ENCODE results near the gene CCR1.
"Not testable (repeated sequence)": the region's sequence is repeated elsewhere in the genome, so short reads cannot be mapped to it uniquely, and the experiment has no call there.

Gene CCR1

DNA sequence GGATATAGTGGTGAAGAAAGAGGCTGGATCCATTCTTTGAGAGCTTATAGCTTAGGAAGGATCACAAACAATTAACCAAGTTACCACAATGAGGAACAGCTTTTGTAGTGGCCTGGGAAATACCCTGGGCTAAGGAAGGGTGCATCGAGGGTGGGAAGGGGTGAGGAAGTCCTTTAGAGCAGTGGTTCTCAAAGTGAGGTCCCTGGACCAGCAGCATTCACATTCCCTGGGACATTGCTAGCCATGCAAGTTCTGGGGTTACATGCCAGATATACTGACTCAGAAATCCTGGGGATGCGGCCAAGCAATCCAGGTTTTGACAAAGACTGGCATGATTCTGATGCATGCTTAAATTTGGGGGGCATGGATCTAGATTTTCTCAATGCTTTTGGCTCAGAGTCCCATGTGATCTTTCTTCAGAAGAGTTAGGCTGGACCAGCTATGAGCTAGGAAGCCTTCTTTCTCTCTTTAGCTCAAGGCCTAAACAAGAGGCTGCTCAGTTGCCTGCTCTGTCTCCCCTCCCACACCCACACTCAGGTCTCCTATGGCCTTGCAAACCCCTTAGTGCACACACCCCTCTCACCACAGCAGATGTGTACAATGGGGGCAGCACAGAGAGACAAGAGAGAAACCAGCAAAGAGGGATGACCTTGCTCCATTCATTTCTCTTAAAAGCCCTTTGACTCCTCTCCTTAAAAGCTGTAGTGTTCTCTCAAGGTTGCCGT is 1.8 kb upstream of the CCR1 start:
- DNase-seq, result no peak

GRCh38 chr3:46209053-46209452 is 940 bp upstream of the CCR1 start:
- DNase-seq, result no peak

DNA sequence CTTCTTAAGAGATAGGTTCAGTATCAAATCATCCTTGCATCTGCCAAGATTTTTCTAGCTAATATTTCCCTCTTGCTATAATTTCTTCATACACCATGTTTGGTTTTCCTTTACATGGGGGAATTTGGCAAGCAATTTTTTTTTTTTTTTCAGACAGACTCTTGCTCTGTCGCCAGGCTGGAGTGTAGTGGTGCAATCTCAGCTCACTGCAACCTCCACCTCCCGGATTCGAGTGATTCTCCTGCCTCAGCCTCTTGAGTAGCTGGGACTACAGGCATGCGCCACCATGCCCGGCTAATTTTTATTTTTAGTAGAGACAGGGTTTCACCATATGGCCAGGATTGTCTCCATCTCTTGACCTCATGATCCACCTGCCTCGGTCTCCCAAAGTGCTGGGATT is 599 bp downstream of the CCR1 start:
- DNase-seq, result not testable (repeated sequence)

- DNase-seq, result no peak
Observed at GRCh38 chr3:46206282-46207015, 1.7 kb downstream of the CCR1 start.

DNA sequence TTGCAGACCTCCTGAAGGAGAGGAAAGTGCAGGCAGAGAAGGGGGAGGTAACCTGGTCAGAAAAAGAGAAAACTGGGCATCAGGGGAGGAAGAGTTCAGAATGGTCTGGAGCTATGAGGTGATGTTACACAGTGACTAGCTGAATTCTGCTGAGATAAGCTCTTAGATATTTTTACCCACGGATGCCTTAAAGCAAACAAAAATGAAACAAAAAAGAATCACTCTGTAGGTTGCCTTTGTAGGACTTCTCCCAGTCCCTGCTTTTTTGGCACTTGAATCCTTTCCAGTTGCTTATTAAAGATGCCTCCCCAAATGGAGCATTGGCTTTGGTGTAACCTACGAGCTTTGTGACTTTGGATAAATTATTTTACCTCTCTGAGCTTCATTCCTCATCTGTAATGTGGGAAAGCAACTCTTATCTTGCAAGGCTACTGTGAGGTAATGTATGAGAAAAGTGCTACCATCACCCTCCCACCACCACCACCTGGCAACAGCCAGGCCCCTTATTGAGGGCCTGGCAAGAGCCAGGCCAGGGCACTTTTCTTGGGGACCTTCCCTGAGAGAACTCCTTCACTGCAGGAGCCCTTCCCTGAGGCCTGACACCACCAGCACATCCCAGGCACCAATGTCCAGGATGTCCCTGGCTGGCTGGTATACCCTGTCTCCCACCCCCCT is 2.7 kb downstream of the CCR1 start:
- DNase-seq, result no peak

GRCh38 chr3:46203681-46204080 is 4.4 kb downstream of the CCR1 start:
- no peak for DNase-seq

DNA sequence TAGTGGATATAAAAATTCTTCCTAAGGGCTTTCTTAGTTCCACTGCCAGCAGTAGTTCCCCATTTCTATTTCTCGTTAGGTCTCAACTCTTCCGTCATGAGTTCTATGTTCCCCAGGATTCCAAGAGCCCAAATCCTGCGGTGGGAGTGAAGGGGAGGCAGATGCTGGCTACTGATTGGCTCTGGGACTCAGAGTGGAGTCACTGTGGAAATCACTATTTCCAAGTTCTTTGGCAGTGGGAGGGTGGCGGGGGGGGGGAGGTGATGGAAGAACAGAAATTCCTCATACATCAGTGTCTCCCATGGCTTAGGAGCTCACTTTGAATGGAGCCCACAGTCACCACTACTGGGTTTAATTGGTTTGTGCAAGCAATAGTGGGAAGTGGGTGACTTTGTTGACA is 5.6 kb downstream of the CCR1 start:
- DNase-seq, result no peak

- DNase-seq, result no peak
Observed at GRCh38 chr3:46200790-46201189, 7.3 kb downstream of the CCR1 start.

DNA sequence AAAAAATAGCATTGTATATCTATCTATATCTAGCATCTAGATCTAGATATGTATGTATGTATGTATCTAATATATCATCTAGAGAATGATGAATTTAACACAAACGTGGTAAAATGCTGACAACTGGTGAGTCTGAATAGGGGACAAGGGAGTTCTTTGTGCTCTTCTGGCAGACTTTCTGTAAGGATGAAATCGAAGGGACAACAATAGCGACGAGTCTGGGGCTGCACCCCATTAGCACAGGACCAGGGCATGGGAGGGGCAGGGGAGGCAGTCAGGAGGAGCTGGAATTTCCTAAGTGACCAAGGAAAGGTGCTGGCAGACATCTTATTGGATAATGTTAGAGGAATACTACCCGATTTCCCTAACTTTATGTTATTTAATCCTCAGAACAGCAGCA is 7.9 kb downstream of the CCR1 start:
- DNase-seq, result no peak

- DNase-seq, result no peak
Observed at GRCh38 chr3:46196261-46196957, 11.7 kb downstream of the CCR1 start.

GRCh38 chr3:46194868-46195553 is 13.1 kb downstream of the CCR1 start:
- no peak for DNase-seq

GRCh38 chr3:46193436-46193835 is 14.7 kb downstream of the CCR1 start:
- DNase-seq, result no peak

- no peak for DNase-seq
Observed at GRCh38 chr3:46192939-46193338, 15.2 kb downstream of the CCR1 start.

- no peak for DNase-seq
Observed at GRCh38 chr3:46191730-46192129, 16.4 kb downstream of the CCR1 start.

DNA sequence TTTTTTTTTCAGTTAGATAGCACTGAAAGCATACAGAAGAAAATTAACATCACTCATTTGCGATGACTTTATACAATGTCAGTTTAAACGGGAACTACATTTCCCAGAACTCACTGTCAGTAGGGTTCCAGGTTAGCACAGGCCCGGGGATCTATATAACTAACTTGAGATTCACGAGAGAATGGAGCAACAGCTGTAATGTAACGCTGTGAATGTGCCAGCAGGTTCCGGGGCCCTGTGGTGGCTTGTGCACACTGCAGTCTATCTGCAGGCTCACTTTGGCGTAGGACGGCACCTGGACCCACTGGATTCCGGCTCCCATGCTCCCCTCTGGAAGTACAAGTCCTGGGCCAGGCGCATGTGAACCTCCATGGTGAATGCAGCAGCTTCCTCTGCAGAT is 19.4 kb downstream of the CCR1 start:
- DNase-seq, result no peak

- DNase-seq, result no peak
Observed at GRCh38 chr3:46187876-46188275, 20.2 kb downstream of the CCR1 start.

DNA sequence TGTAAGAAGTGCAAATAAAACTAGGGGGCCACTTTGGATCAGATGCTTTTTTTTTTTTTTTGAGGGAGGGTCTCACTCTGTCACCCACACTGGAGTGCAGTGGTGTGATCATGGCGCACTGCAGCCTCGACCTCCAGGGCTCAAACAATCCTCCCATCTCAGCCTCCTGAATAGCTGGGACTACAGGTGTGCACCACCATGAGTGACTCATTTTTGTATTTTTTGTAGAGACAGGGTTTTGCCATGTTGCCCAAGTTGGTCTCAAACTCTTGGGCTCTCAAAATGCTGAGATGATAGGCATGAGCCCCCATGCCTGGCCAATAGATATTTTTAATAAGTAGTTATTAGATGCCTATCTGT is 20.8 kb downstream of the CCR1 start:
- DNase-seq, result no peak

DNA sequence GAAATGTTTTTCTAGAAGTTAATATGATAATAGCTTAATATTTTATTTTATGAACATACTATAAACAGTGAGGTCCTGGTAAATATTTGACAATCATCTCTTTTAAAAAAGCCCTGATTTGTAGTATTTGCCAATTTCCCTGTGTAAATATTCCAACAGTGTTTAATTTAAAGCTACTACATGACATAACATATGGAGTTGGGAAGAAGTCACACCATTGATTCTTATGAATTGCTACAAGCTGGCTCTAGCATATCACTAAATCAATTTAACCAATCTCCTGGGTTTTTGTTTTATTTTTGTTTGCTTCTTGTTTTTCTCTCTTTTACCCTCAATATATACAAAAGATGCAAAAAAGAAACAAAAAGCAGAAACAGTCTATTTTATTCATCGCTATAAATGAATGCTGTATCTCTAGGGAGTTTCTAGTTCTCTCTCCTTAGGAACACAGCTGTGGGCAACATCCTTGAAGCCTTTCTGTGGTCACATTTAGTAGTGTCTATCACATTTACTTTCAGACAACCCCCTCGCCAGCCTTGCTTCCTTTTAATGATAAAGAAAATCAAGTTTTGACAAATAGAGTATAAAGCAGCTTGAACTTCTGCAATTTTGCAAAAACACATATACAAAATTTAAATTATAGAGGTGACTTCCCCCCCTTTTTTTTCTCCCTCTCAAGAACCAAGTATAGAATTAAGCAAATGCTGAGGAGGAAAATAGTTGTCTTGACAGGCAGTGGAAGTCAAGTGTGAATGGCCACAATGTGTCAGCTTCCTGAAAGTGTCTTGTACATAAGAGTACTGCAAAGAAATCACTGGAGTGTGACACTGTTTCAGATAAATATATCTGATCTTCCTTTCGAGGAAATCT is 21.4 kb downstream of the CCR1 start:
- DNase-seq, result no peak

GRCh38 chr3:46184469-46184868 is 23.6 kb downstream of the CCR1 start:
- DNase-seq, result no peak

DNA sequence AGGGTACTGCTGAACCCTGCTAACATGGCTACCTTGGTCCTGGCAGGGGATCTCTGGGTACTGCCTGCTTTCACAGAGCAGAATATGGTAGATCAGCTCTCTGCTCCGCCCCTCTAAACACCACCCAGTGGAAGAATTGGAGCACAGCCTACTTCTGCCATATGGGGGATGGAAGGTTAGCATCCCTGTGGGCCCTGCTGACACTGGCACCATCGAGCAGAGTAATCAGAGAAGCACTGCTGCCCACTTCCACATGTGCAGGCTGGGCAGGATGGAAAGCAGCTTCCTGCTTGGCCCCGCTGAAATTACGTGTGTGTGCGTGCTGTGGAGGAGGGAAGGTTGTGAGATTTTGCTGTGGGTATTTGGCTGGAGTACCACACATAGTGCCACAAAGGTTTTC is 24.8 kb downstream of the CCR1 start:
- no peak for DNase-seq

- DNase-seq, result no peak
Observed at GRCh38 chr3:46168583-46169345, 39.3 kb downstream of the CCR1 start.

Measured in NCI-H774 (cell line).